Forelimb muscle (tissue), 1 donor: ENCODE results near the gene PYROXD2. TPM values are rescaled to one million over a fixed set of nuclear protein-coding genes. Genes with fewer than 3 reads are reported as not detected.
A peak's percentile ranks its signal among the peaks of the same experiment; 100 is the strongest.

ENCODE experiments used
- DNase-seq: peaks from one replicate; pipeline ENCODE4 v3.0.0-alpha.2; 2013; ENCODE audit warnings: low read depth
- polyA plus RNA-seq: library from polyadenylated mRNA; unstranded; fragments of 120-200 nt; gene quantifications from one replicate; pipeline ENCODE4 v1.2.1, GENCODE V29; 2013; ENCODE audit not compliant: insufficient read length

The PYROXD2 gene
- 13.7 TPM for polyA plus RNA-seq

- peak; percentile 39 for DNase-seq
These were observed at the start of gene PYROXD2 for GRCh38 chr10:98414932-98415730. Gene PYROXD2 (minus strand): TSS chr10:98415182. CDS start chr10:98415135, 47 bp downstream.

GRCh38 chr10:98463976-98464754 lies 49.2 kb upstream of the PYROXD2 start:
- no peak for DNase-seq

- no peak for DNase-seq
These were observed 48.0 kb upstream of the PYROXD2 start for GRCh38 chr10:98463016-98463415.

GRCh38 chr10:98461500-98461842 lies 46.5 kb upstream of the PYROXD2 start:
- no peak for DNase-seq

- no peak for DNase-seq
These were observed 46.0 kb upstream of the PYROXD2 start for GRCh38 chr10:98460837-98461499.

GRCh38 chr10:98458809-98459784 lies 44.1 kb upstream of the PYROXD2 start:
- DNase-seq: no peak

GRCh38 chr10:98457721-98458120 lies 42.7 kb upstream of the PYROXD2 start:
- no peak for DNase-seq

- DNase-seq: no peak
These were observed 41.9 kb upstream of the PYROXD2 start for GRCh38 chr10:98456686-98457482.

GRCh38 chr10:98456043-98456570 lies 41.1 kb upstream of the PYROXD2 start:
- DNase-seq: no peak

GRCh38 chr10:98453729-98454128 lies 38.7 kb upstream of the PYROXD2 start:
- DNase-seq: no peak

- no peak for DNase-seq
These were observed 35.6 kb upstream of the PYROXD2 start for GRCh38 chr10:98450618-98451017.

GRCh38 chr10:98449287-98449686 lies 34.3 kb upstream of the PYROXD2 start:
- no peak for DNase-seq

GRCh38 chr10:98446661-98447221 lies 31.8 kb upstream of the PYROXD2 start, which contains the start of gene HPS1:
Gene HPS1 (minus strand): TSS chr10:98446935. CDS start chr10:98443240, 3,695 bp downstream.
- DNase-seq: no peak

GRCh38 chr10:98446151-98446660 lies 31.2 kb upstream of the PYROXD2 start:
- no peak for DNase-seq

- DNase-seq: no peak
These were observed 30.3 kb upstream of the PYROXD2 start for GRCh38 chr10:98445200-98445812.

GRCh38 chr10:98444314-98445006 lies 29.5 kb upstream of the PYROXD2 start:
- DNase-seq: no peak

- no peak for DNase-seq
These were observed 23.7 kb upstream of the PYROXD2 start for GRCh38 chr10:98438715-98439114.

- DNase-seq: no peak
These were observed 21.7 kb upstream of the PYROXD2 start for GRCh38 chr10:98436704-98437103.
